ENCODE measurements around the gene DYSF.

DNA sequence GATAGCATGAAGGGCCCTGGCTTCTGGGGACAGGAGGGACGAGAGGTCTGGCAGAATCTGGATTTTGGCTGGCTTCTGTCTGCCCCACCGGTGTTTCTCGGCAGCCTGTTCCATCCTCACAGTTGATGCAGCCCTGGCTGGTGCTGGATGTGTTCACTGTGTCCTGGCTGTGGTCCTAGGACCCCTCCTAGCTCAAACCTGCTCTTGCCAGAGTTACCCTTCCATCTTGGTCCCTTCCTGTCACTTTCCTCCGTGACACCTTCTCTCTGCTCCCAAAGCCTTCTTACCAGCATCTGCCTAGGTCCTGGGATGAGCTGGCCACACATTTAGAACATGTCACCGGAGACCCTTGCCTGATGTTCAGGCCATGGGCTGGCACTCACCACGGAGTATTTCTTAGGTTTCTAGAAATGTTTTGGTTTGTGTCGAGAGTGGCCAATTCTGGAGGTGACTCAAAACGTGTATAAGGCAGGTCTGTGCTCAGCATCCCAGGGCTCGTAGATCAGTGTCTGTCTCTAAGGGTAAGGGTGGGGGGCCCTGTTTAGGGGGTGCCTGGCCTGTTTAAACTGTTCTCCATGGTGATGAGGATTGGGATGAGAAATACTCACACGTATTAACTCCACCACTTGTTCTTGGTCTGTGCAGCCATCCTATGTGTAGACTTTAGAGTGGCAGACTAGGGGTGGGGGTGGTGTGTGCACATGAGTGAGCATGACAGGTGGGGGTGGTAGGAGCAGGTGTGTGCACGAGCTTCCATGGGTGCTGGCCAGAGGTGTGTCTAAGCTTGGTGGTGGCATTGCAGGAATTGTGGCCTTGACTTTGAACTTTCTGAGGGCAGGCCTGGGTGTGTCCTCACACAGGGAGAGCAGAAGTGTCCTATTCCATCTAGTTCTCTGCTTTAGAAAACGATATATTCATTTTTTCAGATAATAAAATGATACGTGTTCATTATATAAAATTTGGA is 162.7 kb downstream of the DYSF start:
- no peak for TF ChIP-seq TCF7L2 (IDR thresholded peaks at IDR 0.05; ENCODE audit: low read depth, low read length)
- TF ChIP-seq, protein P1, sequence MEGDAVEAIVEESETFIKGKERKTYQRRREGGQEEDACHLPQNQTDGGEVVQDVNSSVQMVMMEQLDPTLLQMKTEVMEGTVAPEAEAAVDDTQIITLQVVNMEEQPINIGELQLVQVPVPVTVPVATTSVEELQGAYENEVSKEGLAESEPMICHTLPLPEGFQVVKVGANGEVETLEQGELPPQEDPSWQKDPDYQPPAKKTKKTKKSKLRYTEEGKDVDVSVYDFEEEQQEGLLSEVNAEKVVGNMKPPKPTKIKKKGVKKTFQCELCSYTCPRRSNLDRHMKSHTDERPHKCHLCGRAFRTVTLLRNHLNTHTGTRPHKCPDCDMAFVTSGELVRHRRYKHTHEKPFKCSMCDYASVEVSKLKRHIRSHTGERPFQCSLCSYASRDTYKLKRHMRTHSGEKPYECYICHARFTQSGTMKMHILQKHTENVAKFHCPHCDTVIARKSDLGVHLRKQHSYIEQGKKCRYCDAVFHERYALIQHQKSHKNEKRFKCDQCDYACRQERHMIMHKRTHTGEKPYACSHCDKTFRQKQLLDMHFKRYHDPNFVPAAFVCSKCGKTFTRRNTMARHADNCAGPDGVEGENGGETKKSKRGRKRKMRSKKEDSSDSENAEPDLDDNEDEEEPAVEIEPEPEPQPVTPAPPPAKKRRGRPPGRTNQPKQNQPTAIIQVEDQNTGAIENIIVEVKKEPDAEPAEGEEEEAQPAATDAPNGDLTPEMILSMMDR (IDR thresholded peaks at IDR 0.05), result no peak
- TF ChIP-seq, protein P2, sequence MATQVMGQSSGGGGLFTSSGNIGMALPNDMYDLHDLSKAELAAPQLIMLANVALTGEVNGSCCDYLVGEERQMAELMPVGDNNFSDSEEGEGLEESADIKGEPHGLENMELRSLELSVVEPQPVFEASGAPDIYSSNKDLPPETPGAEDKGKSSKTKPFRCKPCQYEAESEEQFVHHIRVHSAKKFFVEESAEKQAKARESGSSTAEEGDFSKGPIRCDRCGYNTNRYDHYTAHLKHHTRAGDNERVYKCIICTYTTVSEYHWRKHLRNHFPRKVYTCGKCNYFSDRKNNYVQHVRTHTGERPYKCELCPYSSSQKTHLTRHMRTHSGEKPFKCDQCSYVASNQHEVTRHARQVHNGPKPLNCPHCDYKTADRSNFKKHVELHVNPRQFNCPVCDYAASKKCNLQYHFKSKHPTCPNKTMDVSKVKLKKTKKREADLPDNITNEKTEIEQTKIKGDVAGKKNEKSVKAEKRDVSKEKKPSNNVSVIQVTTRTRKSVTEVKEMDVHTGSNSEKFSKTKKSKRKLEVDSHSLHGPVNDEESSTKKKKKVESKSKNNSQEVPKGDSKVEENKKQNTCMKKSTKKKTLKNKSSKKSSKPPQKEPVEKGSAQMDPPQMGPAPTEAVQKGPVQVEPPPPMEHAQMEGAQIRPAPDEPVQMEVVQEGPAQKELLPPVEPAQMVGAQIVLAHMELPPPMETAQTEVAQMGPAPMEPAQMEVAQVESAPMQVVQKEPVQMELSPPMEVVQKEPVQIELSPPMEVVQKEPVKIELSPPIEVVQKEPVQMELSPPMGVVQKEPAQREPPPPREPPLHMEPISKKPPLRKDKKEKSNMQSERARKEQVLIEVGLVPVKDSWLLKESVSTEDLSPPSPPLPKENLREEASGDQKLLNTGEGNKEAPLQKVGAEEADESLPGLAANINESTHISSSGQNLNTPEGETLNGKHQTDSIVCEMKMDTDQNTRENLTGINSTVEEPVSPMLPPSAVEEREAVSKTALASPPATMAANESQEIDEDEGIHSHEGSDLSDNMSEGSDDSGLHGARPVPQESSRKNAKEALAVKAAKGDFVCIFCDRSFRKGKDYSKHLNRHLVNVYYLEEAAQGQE (IDR thresholded peaks at IDR 0.05; ENCODE audit: insufficient read depth in 1 of 2, low read depth in 2 of 2, low read length in 1 of 2), result no peak
- TF ChIP-seq POLR2AphosphoS5 (IDR thresholded peaks at IDR 0.05; ENCODE audit: low read depth, low read length), result no peak
